Breast epithelium (tissue), 4 donors: ENCODE measurements around the gene IQCE. TPM values are rescaled to one million over a fixed set of nuclear protein-coding genes. Genes with fewer than 3 reads are reported as not detected.

ENCODE experiments used
- DNase-seq, 2 donors: peaks; one replicate each; pipeline ENCODE4 v3.0.0-alpha.2; 2019; ENCODE audit warnings: low spot score in 2 of 2
- H3K27ac ChIP-seq, 2 donors: fragments of 200-600 bp; sonication (generic) in 1 of 2; one replicate each; pipeline ENCODE4 v1.5.1; 2016 to 2019; ENCODE audit warnings: mild to moderate bottlenecking in 1 of 2
- H3K27me3 ChIP-seq, 2 donors: fragments of 200-600 bp; sonication (generic) in 1 of 2; one replicate each; pipeline versions ENCODE4 v1.5.1 to v1.6.0; 2017 to 2019; ENCODE audit warnings: control low read depth in 1 of 2, mild to moderate bottlenecking in 1 of 2
- H3K36me3 ChIP-seq: fragments of 200-600 bp; one replicate; pipeline ENCODE4 v1.5.1; 2019
- H3K4me1 ChIP-seq, 2 donors: fragments of 200-600 bp; sonication (generic); one replicate each; pipeline ENCODE4 v1.5.1; 2016 to 2019; ENCODE audit warnings: control low read depth in 1 of 2
- H3K4me3 ChIP-seq, 3 donors: fragments of 200-600 bp; sonication (generic); 1 replicate in 2 of 3; 2 replicates in 1 of 3; pipeline ENCODE4 v1.5.1; 2016 to 2019; ENCODE audit warnings: mild to moderate bottlenecking in 3 of 3, moderate library complexity in 2 of 3
- H3K9me3 ChIP-seq, 2 donors: fragments of 200-600 bp; sonication (generic) in 1 of 2; one replicate each; pipeline ENCODE4 v1.5.1; 2016 to 2019; ENCODE audit warnings: control low read depth in 1 of 2
- POLR2A ChIP-seq: fragments of 450-650 bp; IDR thresholded peaks from one replicate; pipeline ENCODE4 v1.6.1; 2016; ENCODE audit warnings: antibody characterized with exemption, mild to moderate bottlenecking, moderate library complexity
- POLR2AphosphoS5 ChIP-seq, 3 donors: sonication (generic); formaldehyde crosslinking; IDR thresholded peaks; one replicate each; pipeline ENCODE4 v1.6.1; 2017; ENCODE audit warnings: antibody characterized with exemption in 3 of 3
- intact Hi-C: fragments of 100-400 bp; cut with DNase I; formaldehyde crosslinking; loops from one replicate; pipeline ENCODE4 v1.15.1; 2023; ENCODE audit warnings: low total_unique reads
- total RNA-seq, 3 donors: library from RNA; depleted of rRNA; stranded (reverse); fragments of >200 nt; gene quantifications; one replicate each; pipeline ENCODE4 v1.1.0, GENCODE V29; 2016
- TF ChIP-seq, protein P1 (sequence below), 3 donors: fragments of 450-650 bp; IDR thresholded peaks; one replicate each; pipeline ENCODE4 v1.5.1; 2016 to 2017; ENCODE audit warnings: antibody characterized with exemption in 3 of 3, mild to moderate bottlenecking in 3 of 3, moderate library complexity in 3 of 3

Gene IQCE
- total RNA-seq, 3 donors from 2014 or later: 13.4 to 22.7 (median 13.8) TPM

DNA sequence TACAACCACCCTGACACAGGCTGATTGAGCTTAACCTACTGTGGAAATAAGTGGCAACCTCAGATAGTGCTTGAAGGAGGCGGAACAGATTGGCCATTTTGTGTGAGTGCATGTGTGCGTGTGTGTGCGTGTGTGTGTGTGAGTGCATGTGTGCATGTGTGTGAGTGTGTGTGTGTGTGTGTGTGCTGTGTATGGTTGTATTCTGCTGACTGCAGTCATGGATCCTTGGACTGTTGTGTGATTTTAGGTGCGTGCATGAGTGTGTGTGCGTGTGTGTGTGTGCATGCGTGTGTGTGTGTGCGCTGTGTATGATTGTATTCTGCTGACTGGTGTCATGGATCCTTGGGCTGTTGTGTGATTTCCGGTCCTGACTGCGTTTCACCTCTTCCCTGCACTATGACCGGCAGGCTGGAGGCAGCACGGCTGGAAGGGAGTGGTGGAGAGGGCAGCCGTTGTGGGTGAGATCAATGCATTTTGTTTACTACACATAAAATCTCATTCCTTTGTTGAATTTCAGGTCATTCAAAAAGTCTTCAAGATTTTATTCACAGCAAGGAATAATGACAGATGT is 6.3 kb downstream of the IQCE start:
- no peak for DNase-seq

DNA sequence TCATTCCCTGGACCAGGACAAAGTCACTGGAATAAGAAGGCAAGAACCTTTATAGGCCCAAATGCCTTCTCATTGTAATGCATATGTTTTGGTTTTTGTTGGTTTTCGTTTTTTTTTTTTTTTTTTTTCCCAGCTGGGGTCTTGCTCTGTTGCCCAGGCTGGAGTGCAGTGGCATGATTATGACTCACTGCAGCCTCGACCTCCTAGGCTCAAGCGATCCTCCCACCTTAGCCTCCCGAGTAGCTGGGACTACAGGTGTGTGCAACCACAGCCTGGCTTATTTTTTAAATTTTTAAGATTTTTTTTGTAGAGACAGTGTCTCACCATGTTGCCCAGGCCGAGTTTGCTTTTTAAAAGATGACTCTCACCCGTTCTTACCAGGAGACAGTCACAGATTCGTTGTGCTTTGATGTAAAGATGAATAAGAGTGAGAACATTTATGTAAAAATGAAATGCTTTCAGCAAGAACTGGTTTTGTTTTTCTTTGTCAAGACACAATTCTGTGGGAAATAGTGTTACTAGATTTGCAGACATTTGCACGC is 7.6 kb downstream of the IQCE start:
- no peak overlapping the region for H3K27ac ChIP-seq
- H3K4me1 ChIP-seq: peaks cover 0 to 4% of the 10 kb centered on the region in 2 donors
- H3K36me3 ChIP-seq: no peaks in the 10 kb centered on the region
- H3K9me3 ChIP-seq: no peaks in the 10 kb centered on the region
- H3K27me3 ChIP-seq: no peaks in the 10 kb centered on the region
- TF ChIP-seq POLR2A: no peak
- TF ChIP-seq, protein P1, sequence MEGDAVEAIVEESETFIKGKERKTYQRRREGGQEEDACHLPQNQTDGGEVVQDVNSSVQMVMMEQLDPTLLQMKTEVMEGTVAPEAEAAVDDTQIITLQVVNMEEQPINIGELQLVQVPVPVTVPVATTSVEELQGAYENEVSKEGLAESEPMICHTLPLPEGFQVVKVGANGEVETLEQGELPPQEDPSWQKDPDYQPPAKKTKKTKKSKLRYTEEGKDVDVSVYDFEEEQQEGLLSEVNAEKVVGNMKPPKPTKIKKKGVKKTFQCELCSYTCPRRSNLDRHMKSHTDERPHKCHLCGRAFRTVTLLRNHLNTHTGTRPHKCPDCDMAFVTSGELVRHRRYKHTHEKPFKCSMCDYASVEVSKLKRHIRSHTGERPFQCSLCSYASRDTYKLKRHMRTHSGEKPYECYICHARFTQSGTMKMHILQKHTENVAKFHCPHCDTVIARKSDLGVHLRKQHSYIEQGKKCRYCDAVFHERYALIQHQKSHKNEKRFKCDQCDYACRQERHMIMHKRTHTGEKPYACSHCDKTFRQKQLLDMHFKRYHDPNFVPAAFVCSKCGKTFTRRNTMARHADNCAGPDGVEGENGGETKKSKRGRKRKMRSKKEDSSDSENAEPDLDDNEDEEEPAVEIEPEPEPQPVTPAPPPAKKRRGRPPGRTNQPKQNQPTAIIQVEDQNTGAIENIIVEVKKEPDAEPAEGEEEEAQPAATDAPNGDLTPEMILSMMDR (IDR thresholded peaks at IDR 0.05): no peak
- TF ChIP-seq POLR2AphosphoS5 (IDR thresholded peaks at IDR 0.05): no peak
- intact Hi-C loops: no loop called here
- no peak for DNase-seq
- H3K4me3 ChIP-seq: peak overlapping the region in 2 of 3 donors; percentile 22 to 38

More for the DNA sequence above, 6.3 kb downstream of the IQCE start:
- no peak overlapping the region for H3K27ac ChIP-seq
- intact Hi-C loops: no loop called here
- H3K36me3 ChIP-seq: no peaks in the 10 kb centered on the region
- H3K9me3 ChIP-seq: no peaks in the 10 kb centered on the region
- no peak overlapping the region for H3K4me3 ChIP-seq
- TF ChIP-seq POLR2A (no peak), POLR2AphosphoS5 (IDR thresholded peaks at IDR 0.05) (no peak)
- TF ChIP-seq, protein P1 (IDR thresholded peaks at IDR 0.05): no peak
- H3K27me3 ChIP-seq: no peaks in the 10 kb centered on the region
- peaks cover 0 to 4% of the 10 kb centered on the region in 2 donors for H3K4me1 ChIP-seq

DNA sequence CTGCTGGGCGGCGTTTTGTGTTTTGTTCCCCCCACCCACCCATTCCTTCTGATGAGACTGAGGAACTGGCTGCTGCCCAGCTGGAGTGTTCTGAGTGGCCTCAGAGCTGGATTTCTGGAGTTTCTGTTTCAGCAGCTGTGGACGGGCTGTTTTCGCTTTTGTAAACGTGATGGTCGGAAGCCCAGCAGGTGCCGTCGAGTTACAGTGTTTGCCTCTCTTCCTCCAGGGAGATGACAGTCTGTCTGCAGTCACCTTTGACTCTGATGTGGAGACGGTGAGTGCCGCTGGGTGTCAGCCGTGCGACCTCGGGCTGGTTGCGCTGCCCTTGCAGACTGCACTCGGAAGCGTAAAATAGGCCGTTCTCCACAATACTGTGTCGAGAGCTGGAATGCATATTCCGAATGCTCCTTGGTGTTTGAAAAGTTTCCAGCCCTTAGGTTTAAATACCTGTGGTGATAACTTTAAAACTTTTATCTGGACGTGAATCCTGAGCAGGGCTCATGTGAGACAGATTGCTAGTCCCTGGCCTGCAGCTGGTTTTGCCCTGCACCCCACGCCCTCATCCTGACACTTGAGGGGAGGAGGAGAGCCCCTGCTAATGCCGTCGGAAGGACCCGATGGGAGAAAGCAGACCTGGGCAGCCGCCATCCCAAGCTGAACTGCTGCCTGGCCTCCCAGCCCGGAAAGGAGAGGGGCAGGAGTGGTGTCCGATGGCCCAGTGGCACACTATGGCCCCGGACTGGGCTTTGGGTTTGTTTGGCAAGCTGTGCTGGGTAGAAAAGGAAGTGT is 8.3 kb downstream of the IQCE start:
- TF ChIP-seq POLR2AphosphoS5 (IDR thresholded peaks at IDR 0.05) (no peak), POLR2A (no peak)
- TF ChIP-seq, protein P1 (IDR thresholded peaks at IDR 0.05): no peak
- Histone ChIP-seq H3K4me1 (peaks cover 0 to 4% of the 10 kb centered on the region in 2 donors), H3K36me3 (no peaks in the 10 kb centered on the region), H3K27ac (no peak overlapping the region), H3K4me3 (peak overlapping the region; percentile 10 to 38 (median 22)), H3K27me3 (no peaks in the 10 kb centered on the region), H3K9me3 (no peaks in the 10 kb centered on the region)
- DNase-seq: no peak
- intact Hi-C loops: no loop called here

DNA sequence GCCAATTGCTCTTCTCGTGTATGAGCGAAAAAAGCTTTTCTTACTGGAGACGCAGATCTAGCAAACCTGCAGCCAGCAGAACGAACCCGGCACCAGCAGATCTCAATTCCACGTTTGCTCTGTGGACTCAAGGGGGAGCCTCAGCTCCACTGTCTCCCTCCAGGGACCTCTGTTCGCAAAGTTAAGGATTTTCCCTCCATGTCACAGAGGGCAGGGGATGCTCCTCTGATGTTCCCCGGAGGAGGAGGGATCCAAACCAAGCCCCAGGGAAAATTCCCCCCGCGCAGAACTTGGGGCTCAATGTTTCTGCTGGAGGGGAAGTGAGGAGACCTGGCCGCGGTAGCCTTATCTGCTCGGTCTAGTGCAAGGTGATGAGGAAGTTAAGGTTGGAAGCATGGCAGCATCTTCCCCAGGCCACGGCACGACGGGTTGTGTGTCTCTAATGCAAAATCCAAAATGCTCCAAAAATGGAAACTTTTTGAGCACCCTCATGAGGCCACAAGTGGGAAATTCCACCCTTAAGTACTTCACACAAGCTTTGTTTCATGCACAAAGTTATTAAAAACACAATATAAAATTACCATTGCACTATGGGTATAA is 9.0 kb downstream of the IQCE start:
- no peak overlapping the region for H3K27ac ChIP-seq
- H3K4me1 ChIP-seq: peaks cover 0 to 4% of the 10 kb centered on the region in 2 donors
- no peaks in the 10 kb centered on the region for H3K36me3 ChIP-seq
- no peak overlapping the region for H3K4me3 ChIP-seq
- intact Hi-C loops: no loop called here
- no peaks in the 10 kb centered on the region for H3K27me3 ChIP-seq
- TF ChIP-seq POLR2A (no peak), POLR2AphosphoS5 (IDR thresholded peaks at IDR 0.05) (no peak)
- TF ChIP-seq, protein P1 (IDR thresholded peaks at IDR 0.05): no peak
- H3K9me3 ChIP-seq: no peaks in the 10 kb centered on the region
- DNase-seq: no peak
